ENCODE results near the gene STK11IP. TPM values are rescaled to one million over a fixed set of nuclear protein-coding genes. Genes with fewer than 3 reads are reported as not detected.

STK11IP gene
- total and polyA plus RNA-seq, 9 of the 15 experiments (the other 6 are each of a cell fraction or from before 2014, with no cell fraction given) = 0.52 to 21.7 (median 5.6) TPM

- peak in 1 of 2 experiments; percentile 74; a peak in 2 of 4 replicates for TF ChIP-seq ZNF318 (IDR thresholded peaks at IDR 0.05; ENCODE audit: borderline replicate concordance in 1 of 2, low read depth in 1 of 2)
- TF ChIP-seq BCL6 (CRISPR knock-in tag; IDR thresholded peaks at IDR 0.05) = no peak
- peak; percentile 85 for TF ChIP-seq NEUROD1 (IDR thresholded peaks at IDR 0.05; ENCODE audit: borderline replicate concordance, low read depth, low read length, partially characterized antibody)
- TF ChIP-seq TSHZ1 (CRISPR knock-in tag; IDR thresholded peaks at IDR 0.05) = no peak
- TF ChIP-seq POU5F1 (IDR thresholded peaks at IDR 0.05; ENCODE audit: borderline replicate concordance, low read depth, low read length, partially characterized antibody) = no peak
- TF ChIP-seq GABPA (tag; conservative IDR thresholded peaks at IDR 0.05; ENCODE audit: low read depth) = no peak
- peak; percentile 50; the same call in 1 of the 2 replicates for TF ChIP-seq CTBP1 (IDR thresholded peaks at IDR 0.05; ENCODE audit: borderline replicate concordance)
These were observed 26.1 kb upstream of the STK11IP start, which contains the start of gene OBSL1 (continued) for GRCh38 chr2:219571311-219572236.

All from K562 (cell line).